ENCODE results near the gene LPAR1.

DNA sequence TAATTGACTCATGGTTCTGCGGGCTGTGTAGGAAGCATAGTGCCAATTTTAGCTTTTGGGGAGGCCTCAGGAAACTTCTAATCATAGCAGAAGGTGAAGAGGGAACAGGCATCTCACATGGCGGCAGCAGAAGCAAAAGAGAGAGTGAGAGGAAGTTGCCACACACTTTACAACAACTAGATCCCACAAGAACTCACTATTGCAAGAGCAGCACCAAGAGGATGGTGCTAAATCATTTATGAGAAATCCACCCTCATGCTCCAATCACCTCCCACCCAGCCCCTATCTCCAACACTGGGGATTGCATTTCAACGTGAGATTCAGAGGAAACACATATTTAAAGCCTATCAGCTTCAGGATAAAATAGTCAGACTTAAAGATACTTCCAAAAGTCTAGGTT lies 36.1 kb upstream of the LPAR1 start:
- TF ChIP-seq POLR2AphosphoS5 (IDR thresholded peaks at IDR 0.05) (no peak), POLR2A (IDR thresholded peaks at IDR 0.05) (no peak)
- TF ChIP-seq, protein P1, sequence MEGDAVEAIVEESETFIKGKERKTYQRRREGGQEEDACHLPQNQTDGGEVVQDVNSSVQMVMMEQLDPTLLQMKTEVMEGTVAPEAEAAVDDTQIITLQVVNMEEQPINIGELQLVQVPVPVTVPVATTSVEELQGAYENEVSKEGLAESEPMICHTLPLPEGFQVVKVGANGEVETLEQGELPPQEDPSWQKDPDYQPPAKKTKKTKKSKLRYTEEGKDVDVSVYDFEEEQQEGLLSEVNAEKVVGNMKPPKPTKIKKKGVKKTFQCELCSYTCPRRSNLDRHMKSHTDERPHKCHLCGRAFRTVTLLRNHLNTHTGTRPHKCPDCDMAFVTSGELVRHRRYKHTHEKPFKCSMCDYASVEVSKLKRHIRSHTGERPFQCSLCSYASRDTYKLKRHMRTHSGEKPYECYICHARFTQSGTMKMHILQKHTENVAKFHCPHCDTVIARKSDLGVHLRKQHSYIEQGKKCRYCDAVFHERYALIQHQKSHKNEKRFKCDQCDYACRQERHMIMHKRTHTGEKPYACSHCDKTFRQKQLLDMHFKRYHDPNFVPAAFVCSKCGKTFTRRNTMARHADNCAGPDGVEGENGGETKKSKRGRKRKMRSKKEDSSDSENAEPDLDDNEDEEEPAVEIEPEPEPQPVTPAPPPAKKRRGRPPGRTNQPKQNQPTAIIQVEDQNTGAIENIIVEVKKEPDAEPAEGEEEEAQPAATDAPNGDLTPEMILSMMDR (IDR thresholded peaks at IDR 0.05): no peak
